ENCODE results near the gene SBNO2. TPM values are rescaled to one million over a fixed set of nuclear protein-coding genes. Genes with fewer than 3 reads are reported as not detected.

The SBNO2 gene
- total and polyA plus RNA-seq, 2 of the 4 experiments (the other 2 are of a cell fraction): 13.4 to 40.5 TPM

DNA sequence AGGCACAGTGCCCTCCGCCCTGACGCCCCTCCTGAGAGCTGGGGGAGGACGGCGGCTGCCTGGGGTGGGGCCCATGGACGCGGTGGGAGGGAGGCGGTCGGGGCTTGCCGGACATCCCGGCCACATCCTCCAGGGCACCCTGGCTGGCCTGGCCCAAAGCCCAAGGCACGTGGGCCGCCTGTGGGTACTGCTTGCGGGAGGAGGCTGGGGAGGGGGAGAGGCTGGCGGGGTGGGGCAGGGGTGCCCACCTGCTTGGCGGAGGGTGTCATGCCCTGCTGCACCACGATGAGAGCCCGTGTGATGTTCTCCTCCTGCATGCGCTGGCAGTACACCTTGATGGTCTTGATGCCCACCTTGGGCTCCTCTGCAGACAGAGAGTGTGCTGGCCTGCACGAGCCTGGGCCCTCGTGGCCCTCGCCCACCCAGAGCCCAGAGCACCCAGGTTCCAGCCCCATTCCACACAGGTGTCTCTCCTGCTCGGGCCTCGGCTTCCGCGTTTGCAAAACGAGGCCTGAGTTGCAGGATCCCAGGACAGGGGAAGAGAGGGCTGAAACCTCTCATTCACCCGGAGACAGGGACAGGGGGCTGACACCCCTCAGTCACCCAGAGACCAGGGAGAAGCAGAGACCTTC is 82.4 kb downstream of the SBNO2 start:
- no peak overlapping the region for H3K14ac ChIP-seq (replicated peaks; ENCODE audit: low read depth, low read length)
- peaks cover 5% of the 10 kb centered on the region; the same call in 1 of the 2 replicates for H3K4me1 ChIP-seq (ENCODE audit: control insufficient read depth, insufficient read depth, low read length)
- no peak overlapping the region for H4K91ac ChIP-seq (ENCODE audit: insufficient read depth, low read depth, low read length)
- no peak overlapping the region for H2BK5ac ChIP-seq (ENCODE audit: low read depth, low read length, poor library complexity, severe bottlenecking)
- H3K9me3 ChIP-seq (ENCODE audit: control insufficient read depth, insufficient read depth, low read length): no peaks in the 10 kb centered on the region
- peaks cover 3 to 28% of the 10 kb centered on the region in 2 experiments; a peak in 2 of 4 replicates for H3K79me1 ChIP-seq (ENCODE audit: low read depth in 1 of 2, low read length in 2 of 2)
- H3K4ac ChIP-seq (ENCODE audit: low read depth, low read length): no peak overlapping the region
- no peak overlapping the region for H3K18ac ChIP-seq (ENCODE audit: low read depth, low read length)
- ATAC-seq (ENCODE audit: low read depth) (no peak), DNase-seq (no peak)
- no peak overlapping the region for H2AFZ ChIP-seq (replicated peaks; ENCODE audit: low read length, poor library complexity)
- no peak overlapping the region for H2AK5ac ChIP-seq (ENCODE audit: low read depth, low read length)
- TF ChIP-seq RAD21 (IDR thresholded peaks at IDR 0.05; ENCODE audit: low read length) (no peak), SMC3 (IDR thresholded peaks at IDR 0.05; ENCODE audit: low read depth, low read length) (no peak), RCOR1 (IDR thresholded peaks at IDR 0.05; ENCODE audit: insufficient replicate concordance, low read length) (no peak), CEBPB (IDR thresholded peaks at IDR 0.05; ENCODE audit: low read depth, low read length) (no peak), POLR2A (IDR thresholded peaks at IDR 0.05; ENCODE audit: low read depth, low read length) (no peak), ELK1 (IDR thresholded peaks at IDR 0.05; ENCODE audit: borderline replicate concordance, low read depth, low read length) (no peak), BHLHE40 (IDR thresholded peaks at IDR 0.05; ENCODE audit: low read depth, low read length) (no peak), NFE2L2 (IDR thresholded peaks at IDR 0.05; ENCODE audit: low read depth, low read length) (no peak), CTCF (conservative IDR thresholded peaks at IDR 0.05; ENCODE audit: low read depth, low read length) (no peak), CHD1 (IDR thresholded peaks at IDR 0.05; ENCODE audit: low read depth, low read length) (no peak), FOS (IDR thresholded peaks at IDR 0.05; ENCODE audit: low read depth, low read length) (no peak), MAFK (IDR thresholded peaks at IDR 0.05; ENCODE audit: low read depth, low read length) (no peak), RFX5 (IDR thresholded peaks at IDR 0.05; ENCODE audit: low read depth, low read length) (no peak)
- TF ChIP-seq, protein P1, sequence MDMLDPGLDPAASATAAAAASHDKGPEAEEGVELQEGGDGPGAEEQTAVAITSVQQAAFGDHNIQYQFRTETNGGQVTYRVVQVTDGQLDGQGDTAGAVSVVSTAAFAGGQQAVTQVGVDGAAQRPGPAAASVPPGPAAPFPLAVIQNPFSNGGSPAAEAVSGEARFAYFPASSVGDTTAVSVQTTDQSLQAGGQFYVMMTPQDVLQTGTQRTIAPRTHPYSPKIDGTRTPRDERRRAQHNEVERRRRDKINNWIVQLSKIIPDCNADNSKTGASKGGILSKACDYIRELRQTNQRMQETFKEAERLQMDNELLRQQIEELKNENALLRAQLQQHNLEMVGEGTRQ (IDR thresholded peaks at IDR 0.05; ENCODE audit: low read depth, low read length): no peak
- peaks cover 22% of the 10 kb centered on the region for H4K20me1 ChIP-seq (ENCODE audit: insufficient read depth, low read length)
- H4K5ac ChIP-seq (ENCODE audit: low read depth, low read length): no peak overlapping the region
- H2BK120ac ChIP-seq (ENCODE audit: low read depth, low read length): no peak overlapping the region
- ChIA-PET POLR2A (ENCODE audit: unreplicated experiment) (no interaction called here), CTCF (no interaction called here)
- H3K23ac ChIP-seq (ENCODE audit: low read depth, low read length): no peak overlapping the region
- H3K56ac ChIP-seq (ENCODE audit: extremely low read depth, insufficient read depth, low read length): no peak overlapping the region
- H3K4me3 ChIP-seq (ENCODE audit: insufficient read depth, low read depth, low read length): no peak overlapping the region
- H2BK20ac ChIP-seq (ENCODE audit: low read depth, low read length): no peak overlapping the region
- H4K8ac ChIP-seq (ENCODE audit: low read depth in 2 of 2, low read length in 2 of 2): no peak overlapping the region
- H3K27me3 ChIP-seq (ENCODE audit: control insufficient read depth, insufficient read depth, low read length): no peaks in the 10 kb centered on the region
- dilution Hi-C loops (cut with HindIII; ENCODE audit: low sequenced_read_pairs, unreplicated experiment): no loop called here
- peaks cover 5% of the 10 kb centered on the region; the same call in 1 of the 2 replicates for H3K9me1 ChIP-seq (ENCODE audit: insufficient read depth, low read length)
- peaks cover 42% of the 10 kb centered on the region for H3K36me3 ChIP-seq (ENCODE audit: control insufficient read depth, insufficient read depth, low read length)
- peak overlapping the region; percentile 37 for H2AK9ac ChIP-seq (replicated peaks; ENCODE audit: low read depth, low read length, poor library complexity)
- intact Hi-C loops (cut with micrococcal nuclease): no loop called here
- H2BK15ac ChIP-seq (ENCODE audit: low read depth, low read length): no peak overlapping the region
- no peak overlapping the region for H3K27ac ChIP-seq (ENCODE audit: insufficient read depth, low read length)
- WGBS, 2 experiments (ENCODE audit: extremely low coverage in 2 of 2, insufficient read length in 1 of 2): 94% methylated on average over 7 of the region's 27 CpGs; no CpG with 5 or more reads in 1 of the 2 experiments
- in situ Hi-C loops (cut with MboI; ENCODE audit: low sequenced_read_pairs): no loop called here
- H3K4me2 ChIP-seq (ENCODE audit: low read depth, low read length): no peak overlapping the region
- H3K9ac ChIP-seq (ENCODE audit: low read depth, low read length): no peak overlapping the region
- BruUV-seq (replicated peaks): no TSS peak

Data from IMR-90 (cell line).